ENCODE data around the gene ALOX5.
"Not testable (repeated sequence)": the region's sequence is repeated elsewhere in the genome, so short reads cannot be mapped to it uniquely, and the experiment has no call there.

The ALOX5 gene

GRCh38 chr10:45403151-45403550 is 29.1 kb downstream of the ALOX5 start:
- in situ Hi-C loops (cut with MboI; ENCODE audit: low sequenced_read_pairs): no loop called here

GRCh38 chr10:45404087-45404769 is 30.2 kb downstream of the ALOX5 start:
- in situ Hi-C loops (cut with MboI; ENCODE audit: low sequenced_read_pairs): no loop called here

- in situ Hi-C loops (cut with MboI; ENCODE audit: low sequenced_read_pairs): no loop called here
Observed at GRCh38 chr10:45404770-45405120, 30.7 kb downstream of the ALOX5 start.

- in situ Hi-C loops (cut with MboI; ENCODE audit: low sequenced_read_pairs): no loop called here
Observed at GRCh38 chr10:45407542-45407941, 33.5 kb downstream of the ALOX5 start.

GRCh38 chr10:45408421-45409319 is 34.7 kb downstream of the ALOX5 start:
- in situ Hi-C loops (cut with MboI; ENCODE audit: low sequenced_read_pairs): no loop called here

- in situ Hi-C loops (cut with MboI; ENCODE audit: low sequenced_read_pairs): not testable (repeated sequence)
Observed at GRCh38 chr10:45409347-45409746, 35.3 kb downstream of the ALOX5 start.

GRCh38 chr10:45409782-45410181 is 35.8 kb downstream of the ALOX5 start:
- in situ Hi-C loops (cut with MboI; ENCODE audit: low sequenced_read_pairs): no loop called here

- in situ Hi-C loops (cut with MboI; ENCODE audit: low sequenced_read_pairs): no loop called here
Observed at GRCh38 chr10:45410489-45410806, 36.4 kb downstream of the ALOX5 start.

GRCh38 chr10:45410807-45411606 is 37.0 kb downstream of the ALOX5 start:
- in situ Hi-C loops (cut with MboI; ENCODE audit: low sequenced_read_pairs): no loop called here

GRCh38 chr10:45411607-45411940 is 37.6 kb downstream of the ALOX5 start:
- in situ Hi-C loops (cut with MboI; ENCODE audit: low sequenced_read_pairs): no loop called here

- in situ Hi-C loops (cut with MboI; ENCODE audit: low sequenced_read_pairs): not testable (repeated sequence)
Observed at GRCh38 chr10:45415062-45415461, 41.0 kb downstream of the ALOX5 start.

- in situ Hi-C loops (cut with MboI; ENCODE audit: low sequenced_read_pairs): no loop called here
Observed at GRCh38 chr10:45416603-45417002, 42.6 kb downstream of the ALOX5 start.

- in situ Hi-C loops (cut with MboI; ENCODE audit: low sequenced_read_pairs): no loop called here
Observed at GRCh38 chr10:45417746-45418145, 43.7 kb downstream of the ALOX5 start.

GRCh38 chr10:45418417-45418848 is 44.4 kb downstream of the ALOX5 start:
- in situ Hi-C loops (cut with MboI; ENCODE audit: low sequenced_read_pairs): no loop called here

GRCh38 chr10:45418849-45419675 is 45.0 kb downstream of the ALOX5 start:
- in situ Hi-C loops (cut with MboI; ENCODE audit: low sequenced_read_pairs): no loop called here

- in situ Hi-C loops (cut with MboI; ENCODE audit: low sequenced_read_pairs): no loop called here
Observed at GRCh38 chr10:45419676-45420025, 45.6 kb downstream of the ALOX5 start.

- in situ Hi-C loops (cut with MboI; ENCODE audit: low sequenced_read_pairs): no loop called here
Observed at GRCh38 chr10:45420453-45421192, 46.6 kb downstream of the ALOX5 start.

- in situ Hi-C loops (cut with MboI; ENCODE audit: low sequenced_read_pairs): no loop called here
Observed at GRCh38 chr10:45421221-45422097, 47.4 kb downstream of the ALOX5 start.

GRCh38 chr10:45422207-45422865 is 48.3 kb downstream of the ALOX5 start:
- in situ Hi-C loops (cut with MboI; ENCODE audit: low sequenced_read_pairs): no loop called here

All from HL-60/S4 treated with phorbol 12-myristate 13-acetate at 8.2 ng/mL for 4 days and 3 days (cell line).